Fibroblast of lung (primary cell): ENCODE results near the gene VPS41.

Experiments used
- CTCF ChIP-seq, 2 donors: IDR thresholded peaks in 1 of 2; conservative IDR thresholded peaks in 1 of 2; 1 replicate in 1 of 2; 2 replicates in 1 of 2; pipeline ENCODE4 v1.5.1; 2011 to 2012; ENCODE audit warnings: low read length in 2 of 2, control low read depth in 1 of 2, inconsistent platforms in 1 of 2, low read depth in 1 of 2, mild to moderate bottlenecking in 1 of 2
- EZH2 ChIP-seq: IDR thresholded peaks from 2 replicates; pipeline ENCODE4 v1.5.1; 2012; ENCODE audit warnings: low read length, control low read depth, mild to moderate bottlenecking; ENCODE audit errors: missing control alignments

DNA sequence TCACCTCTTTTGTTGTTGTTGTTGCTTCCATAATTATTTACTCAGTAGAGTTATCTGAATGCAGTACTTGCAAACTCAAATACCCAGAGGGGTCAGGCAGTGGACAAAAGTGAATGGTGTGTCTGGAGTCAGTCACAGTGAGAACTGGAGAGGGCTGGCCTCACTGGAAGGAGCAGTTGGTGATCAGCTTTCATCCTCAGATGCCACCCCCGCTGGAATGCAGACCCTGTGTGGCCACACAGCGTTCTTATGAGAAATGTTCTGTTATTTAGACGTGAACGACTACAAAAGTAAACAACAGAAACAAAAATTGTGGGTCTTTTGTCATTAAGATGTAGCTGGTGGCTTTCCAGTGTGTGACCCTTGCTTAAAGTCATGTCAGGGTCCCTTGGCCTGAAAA is 29.6 kb upstream of the VPS41 start:
- TF ChIP-seq CTCF (conservative IDR thresholded peaks at IDR 0.05 in 1 of 2, IDR thresholded peaks at IDR 0.05 in 1 of 2; ENCODE audit: low read depth in 1 of 2, low read length in 2 of 2) (no peak), EZH2 (no peak)
